Skin of body (tissue), 2 donors: ENCODE measurements around the gene FFAR2. TPM values are rescaled to one million over a fixed set of nuclear protein-coding genes. Genes with fewer than 3 reads are reported as not detected.
"Not testable (repeated sequence)": the region's sequence is repeated elsewhere in the genome, so short reads cannot be mapped to it uniquely, and the experiment has no call there.

ENCODE experiments used
- DNase-seq: peaks from one replicate; lab custom pipeline; 2025; lab: John Stamatoyannopoulos, UW
- total RNA-seq: library from RNA; depleted of rRNA; stranded (reverse); fragments of >200 nt; gene quantifications from one replicate; pipeline ENCODE4 v1.2.3, GENCODE V29; 2014

FFAR2 gene
- total RNA-seq, 1 donor from 2014 or later = 0.99 TPM

GRCh38 chr19:35455616-35456201 is 7.7 kb downstream of the FFAR2 start:
- no peak for DNase-seq

GRCh38 chr19:35457173-35457572 is 9.1 kb downstream of the FFAR2 start:
- DNase-seq = no peak

GRCh38 chr19:35458192-35458591 is 10.1 kb downstream of the FFAR2 start:
- no peak for DNase-seq

GRCh38 chr19:35458731-35459391 is 10.8 kb downstream of the FFAR2 start:
- no peak for DNase-seq

GRCh38 chr19:35459414-35460082 is 11.5 kb downstream of the FFAR2 start:
- peak; percentile 60 for DNase-seq

GRCh38 chr19:35460608-35461007 is 12.6 kb downstream of the FFAR2 start:
- DNase-seq = no peak

GRCh38 chr19:35461060-35461459 is 13.0 kb downstream of the FFAR2 start:
- no peak for DNase-seq

- not testable (repeated sequence) for DNase-seq
Observed at GRCh38 chr19:35461788-35462187, 13.7 kb downstream of the FFAR2 start.

- peak; percentile 6 for DNase-seq
Observed at GRCh38 chr19:35462476-35462953, 14.5 kb downstream of the FFAR2 start.

- not testable (repeated sequence) for DNase-seq
Observed at GRCh38 chr19:35462956-35463355, 14.9 kb downstream of the FFAR2 start.

- no peak for DNase-seq
Observed at GRCh38 chr19:35466259-35466658, 18.2 kb downstream of the FFAR2 start.

GRCh38 chr19:35468637-35469036 is 20.6 kb downstream of the FFAR2 start:
- no peak for DNase-seq

- DNase-seq = no peak
Observed at GRCh38 chr19:35470128-35470527, 22.1 kb downstream of the FFAR2 start.

- not testable (repeated sequence) for DNase-seq
Observed at GRCh38 chr19:35471075-35471474, 23.0 kb downstream of the FFAR2 start.

GRCh38 chr19:35471946-35472345 is 23.9 kb downstream of the FFAR2 start:
- no peak for DNase-seq

GRCh38 chr19:35474104-35474503 is 26.0 kb downstream of the FFAR2 start:
- no peak for DNase-seq

- DNase-seq = not testable (repeated sequence)
Observed at GRCh38 chr19:35474594-35474993, 26.5 kb downstream of the FFAR2 start.

GRCh38 chr19:35476149-35476548 is 28.1 kb downstream of the FFAR2 start:
- DNase-seq = no peak

GRCh38 chr19:35478794-35479677 is 31.0 kb downstream of the FFAR2 start:
- DNase-seq = no peak

- no peak for DNase-seq
Observed at GRCh38 chr19:35483089-35483488, 35.0 kb downstream of the FFAR2 start.

GRCh38 chr19:35484252-35485036 is 36.4 kb downstream of the FFAR2 start:
- DNase-seq = no peak
